HG03159 (cell line): ENCODE results near the gene KNOP1.

ENCODE experiments used
- ATAC-seq: cut with Tn5 transposase; IDR thresholded peaks from one replicate; pipeline ENCODE4 v1.9.1; 2021; ENCODE audit warnings: mild to moderate bottlenecking, moderate library complexity; ENCODE audit not compliant: unreplicated experiment

KNOP1 gene

GRCh38 chr16:19708296-19709205 is 9.5 kb downstream of the KNOP1 start:
- ATAC-seq = no peak

GRCh38 chr16:19707569-19708295 is 10.3 kb downstream of the KNOP1 start:
- no peak for ATAC-seq

GRCh38 chr16:19706846-19707245 is 11.2 kb downstream of the KNOP1 start:
- ATAC-seq = no peak

DNA sequence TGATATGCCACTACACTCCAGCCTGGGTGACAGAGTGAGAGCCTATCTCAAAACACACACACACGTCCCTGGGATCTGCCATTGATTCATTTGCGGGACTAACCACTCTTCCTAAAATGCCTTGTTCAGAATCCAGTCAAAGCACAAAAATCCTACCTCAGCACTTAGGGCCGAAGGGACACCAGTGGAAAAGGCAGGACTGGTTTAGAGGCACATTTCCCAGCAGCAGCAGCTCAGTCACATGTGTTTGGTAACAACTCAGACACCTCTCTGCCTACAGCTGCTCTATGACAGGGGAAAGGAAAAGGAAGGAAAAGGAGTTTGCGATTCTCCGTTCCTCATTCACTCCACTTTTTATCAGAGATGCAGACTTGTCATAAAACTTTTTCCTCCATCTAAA is 12.2 kb downstream of the KNOP1 start:
- no peak for ATAC-seq

DNA sequence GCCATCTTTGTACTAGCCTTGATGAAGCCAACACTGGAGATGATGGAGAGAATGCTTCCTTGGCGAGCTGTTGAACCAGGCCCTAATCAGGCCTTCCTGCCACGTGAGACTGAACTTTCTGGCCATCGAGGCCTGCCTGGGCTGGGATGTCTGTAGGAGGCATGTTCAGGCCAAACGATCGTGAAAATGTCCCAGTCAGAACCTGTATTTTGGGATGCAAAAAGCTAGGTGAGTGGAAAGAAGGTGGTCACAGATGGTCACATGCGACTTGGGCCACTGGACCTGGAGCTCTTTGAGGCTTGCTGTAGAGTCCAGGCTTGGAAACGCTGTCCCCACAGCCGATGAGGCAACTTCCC is 12.9 kb downstream of the KNOP1 start:
- ATAC-seq = no peak

DNA sequence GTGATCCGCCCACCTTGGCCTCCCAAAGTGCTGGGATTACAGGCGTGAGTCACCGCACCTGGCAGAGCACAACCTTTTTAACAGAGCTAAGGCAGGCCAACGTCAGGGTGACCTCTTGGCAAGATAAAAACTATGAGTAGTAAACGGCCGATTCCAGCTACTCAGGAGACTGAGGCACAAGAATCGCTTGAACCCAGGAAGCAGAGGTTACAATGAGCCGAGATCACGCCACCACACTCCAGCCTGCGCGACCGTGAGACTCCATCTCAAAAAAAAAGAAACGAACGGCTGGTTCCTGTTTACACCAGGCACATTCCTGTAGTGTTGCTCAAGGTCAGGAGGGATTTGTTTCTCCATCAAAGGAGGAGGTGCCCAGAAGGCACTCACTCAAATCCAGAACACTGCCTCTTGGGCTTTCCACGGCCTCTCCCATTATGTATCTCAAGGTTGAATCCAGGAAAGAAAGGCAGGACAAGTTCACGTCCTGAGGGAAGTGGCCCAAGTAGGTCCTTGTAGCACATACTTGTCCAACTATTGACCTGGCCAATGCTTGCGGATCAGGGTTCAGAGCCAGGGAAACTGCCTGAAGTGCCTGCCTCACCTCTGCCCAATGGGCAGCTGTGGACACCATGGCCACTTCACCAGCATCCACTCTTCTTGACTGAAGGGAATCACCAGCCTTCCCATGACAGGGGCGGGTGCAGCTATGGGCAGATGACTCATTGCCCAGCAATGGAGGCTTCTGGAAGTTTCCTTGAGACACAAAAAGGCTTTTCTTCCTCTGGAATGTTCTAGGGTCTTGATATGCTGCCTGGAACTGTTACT is 13.5 kb downstream of the KNOP1 start:
- ATAC-seq = no peak

DNA sequence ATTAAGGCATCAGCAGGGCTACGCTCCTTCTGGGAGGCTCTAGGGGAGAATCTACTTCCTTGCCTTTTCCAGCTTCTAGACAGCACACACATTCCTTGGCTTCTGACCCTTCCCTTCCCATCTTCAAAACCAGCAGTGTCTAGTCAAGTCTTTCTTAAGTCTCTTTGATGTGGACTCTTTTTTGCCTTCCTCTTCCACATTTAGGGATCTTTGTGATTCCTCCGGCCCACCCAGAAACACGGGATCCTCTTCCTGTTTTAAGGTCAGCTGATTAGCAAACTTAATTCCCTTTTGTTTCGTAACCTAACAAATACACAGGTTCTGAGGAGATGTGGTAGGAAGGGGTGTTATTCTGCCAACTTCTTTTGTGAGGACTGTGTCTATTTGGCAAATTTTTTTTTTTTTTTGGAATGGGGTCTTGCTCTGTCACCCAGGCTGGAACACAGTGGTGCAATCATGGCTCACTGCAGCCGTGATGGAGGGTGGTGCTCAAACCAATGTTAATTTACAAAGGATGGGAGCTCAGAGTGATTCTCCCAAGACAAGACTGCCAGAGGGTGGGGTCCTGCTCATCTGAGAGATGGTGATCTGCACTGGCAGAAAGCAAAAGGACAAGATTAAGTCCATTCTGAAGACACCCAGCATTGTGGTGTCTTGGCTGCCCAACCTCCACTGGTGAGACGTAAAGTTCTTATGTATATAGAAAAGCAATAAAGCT is 14.7 kb downstream of the KNOP1 start:
- no peak for ATAC-seq

GRCh38 chr16:19701091-19701490 is 16.9 kb downstream of the KNOP1 start:
- ATAC-seq = no peak

DNA sequence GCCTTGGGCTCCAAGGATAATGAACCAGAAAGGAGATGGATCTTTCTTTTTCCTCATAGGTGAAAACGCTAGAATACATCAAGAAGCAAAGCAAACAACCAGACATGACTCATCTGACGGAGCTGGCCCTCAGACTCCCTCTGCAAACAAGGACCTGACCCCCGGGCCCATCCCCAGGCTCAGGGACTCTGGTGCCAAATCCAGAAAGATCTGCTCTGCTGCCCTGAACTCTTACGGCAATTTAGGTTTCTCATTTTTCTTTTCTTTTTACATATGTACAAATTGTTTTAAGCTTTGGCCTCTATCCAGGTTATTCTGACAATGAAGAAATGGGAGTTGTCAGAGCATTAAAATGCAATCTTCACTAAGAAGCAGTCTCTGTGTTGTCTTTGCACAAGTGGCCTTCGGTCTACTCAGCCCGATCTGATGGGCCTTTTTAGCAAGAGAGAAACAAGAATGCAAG is 17.7 kb downstream of the KNOP1 start:
- ATAC-seq = no peak

- no peak for ATAC-seq
These were observed 18.6 kb downstream of the KNOP1 start for GRCh38 chr16:19699472-19699871.

GRCh38 chr16:19698480-19699465 is 19.3 kb downstream of the KNOP1 start:
- ATAC-seq = no peak

GRCh38 chr16:19697756-19698318 is 20.2 kb downstream of the KNOP1 start:
- ATAC-seq = no peak

DNA sequence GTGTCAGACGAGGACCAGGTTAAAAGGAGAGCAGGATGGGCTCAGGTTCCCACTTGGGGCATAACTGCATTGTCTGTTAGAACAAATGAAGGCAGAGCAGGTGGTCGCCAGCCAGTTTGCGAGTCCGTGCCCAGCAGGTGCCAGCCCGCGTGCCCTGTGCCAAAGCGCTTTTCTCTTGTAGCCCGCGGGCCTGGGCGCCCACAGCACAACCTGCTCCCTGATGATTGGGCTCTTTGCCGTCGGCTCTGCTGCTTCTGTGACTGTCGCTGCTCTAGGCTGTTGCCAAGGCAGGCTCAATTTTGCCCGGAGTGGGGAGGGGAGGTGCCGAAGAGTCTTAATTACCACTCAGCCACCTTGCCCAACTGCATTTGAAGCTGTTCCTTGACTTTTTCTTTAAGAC is 21.1 kb downstream of the KNOP1 start:
- ATAC-seq = no peak

DNA sequence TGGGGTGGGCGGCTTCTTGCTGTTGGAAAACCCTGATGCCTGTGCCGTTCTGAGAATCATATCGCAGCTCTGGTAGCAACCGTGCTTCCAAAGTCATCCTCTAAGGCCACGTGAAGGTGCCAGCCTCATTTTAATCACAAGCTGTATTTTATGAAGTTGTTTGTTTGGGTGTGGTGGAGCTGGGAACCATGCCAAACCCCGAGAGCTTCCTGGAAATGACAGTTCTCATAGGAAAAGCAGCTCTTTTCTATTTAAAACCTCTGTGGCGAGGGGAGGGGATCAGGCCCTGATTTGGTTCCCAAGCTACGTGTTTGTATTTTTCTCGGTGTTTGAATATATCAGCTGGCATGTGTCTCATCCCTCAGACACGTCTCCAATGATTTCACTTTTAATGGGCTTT is 21.7 kb downstream of the KNOP1 start:
- no peak for ATAC-seq

DNA sequence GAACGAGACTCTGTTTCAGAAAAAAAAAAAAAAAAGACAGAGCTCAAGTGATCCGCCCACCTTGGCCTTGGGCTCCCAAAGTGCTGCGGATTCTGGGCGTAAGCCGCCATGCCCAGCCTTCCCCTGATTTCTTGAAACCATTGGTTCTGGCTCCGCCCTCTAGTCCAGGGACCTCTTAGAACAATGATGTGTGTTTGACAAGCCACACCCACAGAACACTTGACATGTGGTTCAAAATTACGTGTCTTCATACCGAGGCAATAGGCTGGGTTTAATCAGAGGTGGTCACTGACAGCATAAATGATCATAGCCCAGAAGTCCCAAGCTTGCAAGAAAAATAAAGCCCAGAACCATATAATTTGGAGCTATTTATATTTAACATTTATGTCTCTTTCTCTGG is 23.0 kb downstream of the KNOP1 start:
- ATAC-seq = no peak

- ATAC-seq = no peak
These were observed 26.8 kb downstream of the KNOP1 start for GRCh38 chr16:19691161-19691711.

GRCh38 chr16:19690196-19690595 is 27.8 kb downstream of the KNOP1 start:
- no peak for ATAC-seq

DNA sequence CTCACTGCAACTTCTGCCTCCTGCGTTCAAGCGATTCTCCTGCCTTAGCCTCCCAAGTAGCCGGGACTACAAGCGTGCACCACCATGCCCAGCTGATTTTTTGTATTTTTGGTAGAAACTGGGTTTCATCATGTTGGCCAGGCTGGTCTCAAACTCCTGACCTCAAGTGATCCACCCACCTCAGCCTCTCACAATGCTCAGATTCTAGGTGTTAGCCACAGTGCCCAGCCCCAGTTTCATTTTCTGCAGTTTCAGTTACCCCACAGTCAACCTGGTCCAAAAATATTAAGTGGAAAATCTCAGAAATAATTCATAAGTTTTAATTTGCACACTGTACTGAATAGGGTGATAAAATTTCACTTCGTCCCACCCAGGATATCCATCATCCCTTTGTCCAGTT is 28.7 kb downstream of the KNOP1 start:
- ATAC-seq = no peak
